Measurements from ENCODE around the gene SLC6A9.

DNA sequence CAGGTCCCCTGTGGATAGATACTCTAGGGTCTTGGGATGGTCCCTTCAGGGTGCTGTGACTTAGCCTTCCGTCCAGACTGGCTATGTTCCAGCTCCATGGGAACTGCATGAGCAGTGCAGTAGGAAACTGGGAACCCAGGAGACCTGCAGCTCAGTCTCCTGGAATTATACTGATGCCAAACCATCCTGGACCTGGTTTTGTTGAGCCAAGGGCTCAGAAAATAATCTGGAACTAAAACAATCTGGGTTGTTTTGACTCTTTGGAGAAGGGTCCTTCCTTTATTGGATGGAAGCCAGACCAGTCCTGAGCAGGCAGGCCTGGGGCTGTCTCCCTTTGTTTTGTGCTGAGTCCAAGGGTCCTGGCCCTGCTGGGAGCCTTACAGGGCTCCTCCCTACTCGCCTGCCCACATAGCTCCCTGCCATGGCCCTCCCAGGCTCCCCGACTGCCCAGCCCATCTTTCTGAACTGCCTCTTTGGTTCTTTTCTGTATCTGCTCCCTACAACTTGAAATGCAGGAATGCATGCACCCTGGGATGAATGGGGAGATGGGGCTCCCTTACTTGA is 83.3 kb downstream of the SLC6A9 start:
- no peak for TF ChIP-seq POLR2A (IDR thresholded peaks at IDR 0.05)
- TF ChIP-seq, protein P1, sequence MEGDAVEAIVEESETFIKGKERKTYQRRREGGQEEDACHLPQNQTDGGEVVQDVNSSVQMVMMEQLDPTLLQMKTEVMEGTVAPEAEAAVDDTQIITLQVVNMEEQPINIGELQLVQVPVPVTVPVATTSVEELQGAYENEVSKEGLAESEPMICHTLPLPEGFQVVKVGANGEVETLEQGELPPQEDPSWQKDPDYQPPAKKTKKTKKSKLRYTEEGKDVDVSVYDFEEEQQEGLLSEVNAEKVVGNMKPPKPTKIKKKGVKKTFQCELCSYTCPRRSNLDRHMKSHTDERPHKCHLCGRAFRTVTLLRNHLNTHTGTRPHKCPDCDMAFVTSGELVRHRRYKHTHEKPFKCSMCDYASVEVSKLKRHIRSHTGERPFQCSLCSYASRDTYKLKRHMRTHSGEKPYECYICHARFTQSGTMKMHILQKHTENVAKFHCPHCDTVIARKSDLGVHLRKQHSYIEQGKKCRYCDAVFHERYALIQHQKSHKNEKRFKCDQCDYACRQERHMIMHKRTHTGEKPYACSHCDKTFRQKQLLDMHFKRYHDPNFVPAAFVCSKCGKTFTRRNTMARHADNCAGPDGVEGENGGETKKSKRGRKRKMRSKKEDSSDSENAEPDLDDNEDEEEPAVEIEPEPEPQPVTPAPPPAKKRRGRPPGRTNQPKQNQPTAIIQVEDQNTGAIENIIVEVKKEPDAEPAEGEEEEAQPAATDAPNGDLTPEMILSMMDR (IDR thresholded peaks at IDR 0.05), result no peak
- no peak for TF ChIP-seq POLR2AphosphoS5 (IDR thresholded peaks at IDR 0.05)
- TF ChIP-seq EP300 (IDR thresholded peaks at IDR 0.05), result no peak

All from upper lobe of left lung (tissue), 4 donors.